Hematopoietic multipotent progenitor cell treated with erythropoietin and hydrocortisone succinate and interleukin-3 and kit ligand, for 6 days (in vitro differentiated cells): ENCODE measurements around the gene GRIK1.

Experiments
- DNase-seq: peaks from one replicate; pipeline ENCODE4 v3.0.0-alpha.2; 2015

Gene GRIK1

GRCh38 chr21:29826386-29826785, 113.4 kb downstream of the GRIK1 start:
- no peak for DNase-seq

GRCh38 chr21:29825936-29826335, 113.9 kb downstream of the GRIK1 start:
- DNase-seq: no peak

DNA sequence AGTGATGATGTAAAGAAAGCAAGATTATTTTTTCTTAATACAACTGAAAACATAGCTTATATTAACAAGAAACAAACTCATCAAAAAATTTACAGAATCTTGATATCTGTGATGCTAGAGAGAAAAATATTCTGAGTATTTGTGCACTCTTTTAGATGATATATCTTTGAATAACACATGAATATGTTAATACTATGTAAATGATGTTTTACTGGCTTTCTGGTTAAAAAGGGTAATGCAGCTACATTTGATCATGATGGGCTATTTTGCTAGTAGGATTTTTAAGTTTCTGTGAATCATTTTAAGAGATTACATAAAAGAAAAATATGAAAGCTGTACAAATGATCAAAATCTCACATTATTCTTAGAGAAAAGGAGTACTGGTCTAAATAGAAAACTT, 114.5 kb downstream of the GRIK1 start:
- DNase-seq: no peak

GRCh38 chr21:29822064-29822463, 117.7 kb downstream of the GRIK1 start:
- no peak for DNase-seq

- DNase-seq: no peak
These were observed 118.6 kb downstream of the GRIK1 start for GRCh38 chr21:29821230-29821629.

GRCh38 chr21:29819675-29820326, 120.0 kb downstream of the GRIK1 start:
- DNase-seq: no peak

DNA sequence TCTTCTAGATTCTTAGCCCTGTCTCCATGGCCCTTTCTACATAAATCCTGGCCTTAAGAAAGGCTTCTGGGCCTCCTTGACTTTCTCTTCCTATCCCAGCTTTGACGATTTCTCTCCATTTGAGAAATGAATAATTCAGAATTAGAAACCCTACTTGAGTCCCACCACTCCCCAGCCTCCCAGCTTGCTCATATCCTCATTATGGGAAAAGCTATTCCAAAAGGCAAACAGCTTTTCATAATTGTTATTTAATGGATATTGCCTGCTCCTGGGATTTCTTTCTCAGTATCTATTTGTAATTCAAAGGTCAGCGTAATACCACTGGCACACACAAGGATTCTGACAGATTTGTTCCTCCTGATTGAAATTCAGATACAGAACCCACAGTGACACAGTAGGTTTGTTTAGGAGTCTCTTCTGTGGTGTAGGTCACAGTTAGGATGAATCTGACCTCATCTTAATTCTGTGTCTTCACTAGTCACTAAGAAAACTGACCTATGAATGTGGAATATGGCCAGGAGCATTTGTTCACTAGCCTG, 121.3 kb downstream of the GRIK1 start:
- no peak for DNase-seq

GRCh38 chr21:29817450-29817849, 122.3 kb downstream of the GRIK1 start:
- DNase-seq: no peak

DNA sequence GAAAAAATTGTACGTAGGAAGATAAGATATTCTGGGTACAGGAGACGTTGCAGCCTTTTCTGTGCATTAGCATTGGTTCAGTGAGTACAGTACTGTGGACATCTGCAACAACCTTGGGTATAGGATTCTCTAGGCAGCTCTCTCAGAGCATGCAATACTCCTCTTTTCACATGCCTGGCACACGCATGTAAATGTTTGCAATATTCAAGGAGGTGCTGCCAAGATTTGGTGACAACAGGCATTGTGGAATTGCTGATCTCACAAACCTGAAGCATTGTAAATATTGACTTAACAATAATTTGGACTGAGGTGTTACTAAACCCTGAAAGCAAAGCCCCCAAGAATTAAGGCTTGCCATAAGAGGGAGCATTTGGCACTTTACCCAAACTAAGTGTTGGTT, 126.8 kb downstream of the GRIK1 start:
- no peak for DNase-seq

DNA sequence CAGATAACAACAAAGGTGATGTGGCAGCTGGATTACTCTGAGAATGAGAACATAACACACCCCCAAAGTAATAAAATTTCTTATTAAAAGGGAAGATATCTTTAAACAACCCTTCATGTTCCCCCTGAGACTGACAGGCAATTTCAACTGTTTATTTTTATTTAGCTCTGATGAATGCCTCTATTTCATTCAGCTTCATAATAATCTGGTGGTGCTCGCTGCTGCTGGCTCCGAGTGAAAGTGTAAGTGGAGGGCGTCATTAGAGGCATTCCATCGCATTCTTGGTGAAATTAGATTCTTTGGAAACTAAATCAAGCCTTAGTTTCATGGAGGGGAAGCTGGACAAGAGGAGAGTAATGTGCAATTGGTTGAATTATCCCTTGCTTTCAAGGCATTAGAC, 128.9 kb downstream of the GRIK1 start:
- no peak for DNase-seq

- no peak for DNase-seq
These were observed 131.6 kb downstream of the GRIK1 start for GRCh38 chr21:29808153-29808552.

DNA sequence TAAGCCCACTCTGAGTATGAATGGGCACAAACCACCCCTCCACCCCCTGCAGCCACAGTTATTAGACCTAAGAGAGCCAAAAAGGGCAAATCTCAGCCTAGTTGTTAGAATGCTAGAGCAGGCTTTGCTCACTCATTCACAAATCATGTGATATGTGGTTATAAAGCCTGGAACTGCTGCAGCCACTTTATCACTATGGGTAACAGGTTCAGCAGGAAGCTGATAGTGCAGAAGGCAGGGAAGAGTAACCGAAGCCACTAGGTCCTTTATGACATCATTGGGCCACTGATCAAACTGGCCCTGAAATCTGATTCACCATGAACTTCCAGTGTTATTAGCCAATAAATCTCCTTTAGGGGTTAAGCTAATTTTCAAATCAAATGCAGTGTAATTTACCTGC, 134.7 kb downstream of the GRIK1 start:
- DNase-seq: no peak

DNA sequence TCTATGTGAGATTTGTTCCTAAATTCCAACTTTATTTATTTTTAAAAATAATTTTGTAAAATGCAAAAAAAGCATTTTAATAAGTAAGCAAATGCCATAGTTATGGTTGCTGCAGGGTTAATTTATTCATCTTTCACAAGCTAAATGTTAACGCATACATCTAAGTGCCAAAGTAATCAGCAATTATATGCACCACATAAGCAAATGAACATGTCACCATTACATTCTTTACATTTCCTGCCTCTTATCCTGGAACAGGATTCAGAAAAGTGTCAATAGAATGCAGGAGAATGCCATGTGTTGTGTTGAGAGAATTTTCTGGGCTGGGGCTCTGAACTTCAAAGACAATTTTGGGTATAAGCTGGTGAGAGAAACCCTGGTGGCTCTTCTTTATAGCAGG, 136.6 kb downstream of the GRIK1 start:
- DNase-seq: no peak

GRCh38 chr21:29801122-29801521, 138.7 kb downstream of the GRIK1 start:
- DNase-seq: no peak

DNA sequence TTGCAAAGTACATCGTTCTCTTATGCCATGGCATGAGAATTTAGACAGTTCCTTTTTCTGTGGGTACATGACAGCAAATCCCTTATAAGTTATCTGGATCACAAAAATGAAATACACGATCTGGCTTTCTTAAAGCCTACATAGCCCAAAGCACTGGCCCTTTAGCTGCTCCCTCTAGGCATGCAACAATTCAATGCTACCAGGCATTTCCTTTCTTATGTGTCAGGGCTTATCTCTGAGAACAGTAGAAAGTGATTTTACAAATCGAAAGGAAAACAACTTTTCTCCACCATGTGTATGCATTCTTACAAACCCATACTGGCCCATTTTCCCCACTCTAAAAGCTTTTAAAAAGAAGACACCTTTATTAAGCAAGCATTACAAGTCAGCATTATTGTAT, 139.7 kb downstream of the GRIK1 start:
- peak; percentile 1 for DNase-seq

- DNase-seq: no peak
These were observed 141.0 kb downstream of the GRIK1 start for GRCh38 chr21:29798840-29799239.

DNA sequence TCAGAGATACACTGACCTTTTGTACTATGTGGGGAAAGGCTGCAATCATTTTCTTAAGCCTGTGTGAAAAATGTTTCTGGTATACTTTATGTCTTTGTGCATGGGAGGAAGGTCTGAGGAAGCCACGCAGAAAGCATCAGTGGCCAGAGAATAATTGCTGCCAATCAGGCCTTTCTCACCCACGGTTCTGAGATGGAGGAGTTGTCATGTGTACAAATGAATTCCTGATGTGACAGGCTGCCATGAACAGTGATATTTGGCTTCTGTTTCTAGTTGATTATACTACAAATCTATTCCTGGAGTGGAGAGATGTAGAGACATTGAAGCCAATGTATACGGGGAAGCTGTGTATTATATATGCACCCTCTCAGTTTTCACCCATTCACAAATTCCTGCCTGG, 142.6 kb downstream of the GRIK1 start:
- DNase-seq: no peak

DNA sequence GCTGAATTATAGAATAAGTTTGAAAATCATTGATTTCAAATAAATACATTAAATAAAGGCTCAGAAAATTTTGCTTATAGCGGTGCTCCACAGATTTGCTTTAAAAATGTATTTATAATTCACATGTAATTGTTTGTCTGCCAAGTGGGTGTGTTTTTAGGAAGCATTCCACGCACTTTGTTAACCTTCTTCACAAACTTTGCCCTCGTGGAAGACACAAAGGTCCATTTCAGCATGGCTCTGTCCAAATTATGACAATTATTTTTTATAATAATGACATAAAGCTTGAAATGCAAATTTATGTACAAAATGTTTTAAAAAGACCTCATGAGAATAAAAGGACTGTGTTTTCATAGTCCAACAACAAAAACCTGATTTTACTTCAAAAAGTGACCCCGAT, 146.1 kb downstream of the GRIK1 start:
- no peak for DNase-seq

GRCh38 chr21:29789393-29789792, 150.4 kb downstream of the GRIK1 start:
- no peak for DNase-seq

- DNase-seq: no peak
These were observed 151.0 kb downstream of the GRIK1 start for GRCh38 chr21:29788752-29789151.

GRCh38 chr21:29787361-29787909, 152.4 kb downstream of the GRIK1 start:
- DNase-seq: no peak

GRCh38 chr21:29786496-29787360, 153.1 kb downstream of the GRIK1 start:
- DNase-seq: no peak

DNA sequence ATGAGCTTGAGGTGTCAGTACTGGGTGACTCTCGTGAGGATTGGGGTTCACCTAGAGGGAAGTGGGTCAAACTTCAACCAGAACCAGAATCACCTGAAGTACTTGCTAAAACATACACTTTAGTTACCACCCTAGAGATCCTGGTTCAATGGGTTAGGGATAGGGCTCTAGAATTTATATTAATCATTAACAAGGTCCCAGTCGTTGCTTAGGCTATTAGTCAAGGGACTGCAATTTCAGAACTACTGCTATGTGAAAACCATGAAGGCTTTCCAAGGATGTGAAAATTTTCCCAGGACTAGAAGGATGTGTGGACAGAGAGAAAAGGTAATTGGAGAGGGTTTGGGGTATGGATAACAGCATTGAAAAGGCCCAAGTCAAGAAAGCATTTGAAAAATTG, 162.6 kb downstream of the GRIK1 start:
- DNase-seq: no peak

DNA sequence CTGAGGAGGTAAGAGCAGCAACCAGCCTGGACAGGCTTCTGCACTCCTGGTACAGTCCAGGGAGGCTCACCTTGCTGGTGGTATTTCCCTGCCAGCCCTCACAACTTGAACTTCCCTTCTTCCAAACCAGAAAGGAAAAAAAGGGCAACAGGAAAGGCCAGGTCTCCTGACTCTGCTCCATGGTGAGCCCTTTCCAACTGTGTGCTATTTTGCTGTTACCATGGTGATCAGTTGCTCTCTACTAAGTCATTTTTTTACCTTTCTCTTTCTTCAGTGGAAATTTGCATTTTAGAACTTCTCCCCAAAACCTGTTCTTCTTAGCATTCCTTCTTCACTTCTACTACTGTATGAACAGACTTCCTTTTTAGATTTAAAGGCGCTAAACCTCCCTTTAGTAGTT, 164.3 kb downstream of the GRIK1 start:
- DNase-seq: no peak
